Esophagus (tissue), 2 donors: Measurements from ENCODE around the gene SCARF2. TPM values are rescaled to one million over a fixed set of nuclear protein-coding genes. Genes with fewer than 3 reads are reported as not detected.
A peak's percentile ranks its signal among the peaks of the same experiment; 100 is the strongest.

Experiments used
- H3K27ac ChIP-seq, 2 donors: one replicate each; pipeline ENCODE4 v1.5.1; 2013; ENCODE audit warnings: low read depth in 2 of 2, mild to moderate bottlenecking in 2 of 2, inconsistent platforms in 1 of 2, low read length in 1 of 2, moderate library complexity in 1 of 2
- H3K27me3 ChIP-seq, 2 donors: one replicate each; pipeline ENCODE4 v1.6.1; 2013; ENCODE audit warnings: low read length in 2 of 2, control low read depth in 1 of 2, mild to moderate bottlenecking in 1 of 2; ENCODE audit not compliant: insufficient read depth in 2 of 2, control insufficient read depth in 1 of 2
- H3K36me3 ChIP-seq, 2 donors: one replicate each; pipeline ENCODE4 v1.6.1; 2013; ENCODE audit warnings: low read length in 1 of 2; ENCODE audit not compliant: control insufficient read depth in 2 of 2, insufficient read depth in 2 of 2
- H3K4me1 ChIP-seq, 2 donors: one replicate each; pipeline ENCODE4 v1.6.1; 2013; ENCODE audit warnings: low read length in 1 of 2; ENCODE audit not compliant: control insufficient read depth in 2 of 2, insufficient read depth in 2 of 2
- H3K4me3 ChIP-seq, 2 donors: one replicate each; pipeline ENCODE4 v1.5.1; 2013; ENCODE audit warnings: low read length in 2 of 2, mild to moderate bottlenecking in 2 of 2, low read depth in 1 of 2, moderate library complexity in 1 of 2
- H3K9me3 ChIP-seq, 2 donors: one replicate each; pipeline ENCODE4 v1.6.1; 2013; ENCODE audit warnings: mild to moderate bottlenecking in 2 of 2, low read depth in 1 of 2, low read length in 1 of 2, moderate library complexity in 1 of 2; ENCODE audit not compliant: control insufficient read depth in 2 of 2, insufficient read depth in 1 of 2
- WGBS, 2 donors: extraction: QIAGEN DNeasy Blood & Tissue Kit; methylation state at CpG; one replicate each; pipeline ENCODE4 v1.1.7; 2013; 5-methylcytosine and 5-hydroxymethylcytosine counted together
- polyA plus RNA-seq, 2 donors: library from polyadenylated mRNA; stranded (reverse); fragments of 200-250 nt; gene quantifications; one replicate each; pipeline ENCODE4 v1.2.3, GENCODE V29; 2013
- donor health status: healthy with polysubstance abuse.
- donor health status: Bipolar disorder and iron deficiency.

SCARF2 gene
- polyA plus RNA-seq, 2 donors, result 0.57 to 1.0 TPM

DNA sequence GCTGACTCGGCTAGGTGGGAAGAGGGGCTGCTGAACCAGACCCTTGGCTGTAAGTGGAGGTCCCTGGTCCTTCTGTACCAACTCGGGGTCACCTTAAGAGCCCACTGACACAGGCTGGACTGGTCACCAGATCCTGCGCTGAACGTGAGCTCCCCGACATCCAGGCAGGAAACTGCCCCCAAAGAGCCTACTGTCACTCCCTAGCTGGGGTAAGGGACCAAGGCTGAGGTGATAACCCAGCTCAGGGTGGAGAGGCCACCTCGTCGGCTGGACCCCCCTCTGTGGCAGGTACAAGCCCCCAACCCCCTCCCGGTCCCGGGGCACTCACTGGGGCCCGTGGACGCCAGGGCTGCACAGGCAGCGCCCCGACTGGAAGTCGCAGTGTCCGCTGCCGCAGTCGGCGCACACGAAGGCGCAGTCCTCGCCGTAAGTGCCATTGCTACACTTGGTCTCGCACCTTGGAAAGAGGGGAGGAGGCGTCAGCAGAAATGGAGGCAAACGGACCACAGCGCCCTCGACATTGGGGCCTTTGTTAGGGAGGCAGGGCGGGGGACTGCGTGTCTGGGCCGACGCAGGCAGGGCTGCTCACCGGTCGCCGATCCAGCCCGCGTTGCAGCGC is 7.4 kb downstream of the SCARF2 start:
- Histone ChIP-seq H3K36me3 (no peaks in the 10 kb centered on the region), H3K27ac (no peak overlapping the region), H3K27me3 (peaks cover 3 to 11% of the 10 kb centered on the region in 2 donors), H3K4me3 (peak overlapping the region; percentile 24 to 41), H3K9me3 (no peaks in the 10 kb centered on the region), H3K4me1 (peaks cover 5 to 34% of the 10 kb centered on the region in 2 donors)
- 34 to 37% methylated on average over 37 of the region's 37 CpGs for WGBS, 2 donors

DNA sequence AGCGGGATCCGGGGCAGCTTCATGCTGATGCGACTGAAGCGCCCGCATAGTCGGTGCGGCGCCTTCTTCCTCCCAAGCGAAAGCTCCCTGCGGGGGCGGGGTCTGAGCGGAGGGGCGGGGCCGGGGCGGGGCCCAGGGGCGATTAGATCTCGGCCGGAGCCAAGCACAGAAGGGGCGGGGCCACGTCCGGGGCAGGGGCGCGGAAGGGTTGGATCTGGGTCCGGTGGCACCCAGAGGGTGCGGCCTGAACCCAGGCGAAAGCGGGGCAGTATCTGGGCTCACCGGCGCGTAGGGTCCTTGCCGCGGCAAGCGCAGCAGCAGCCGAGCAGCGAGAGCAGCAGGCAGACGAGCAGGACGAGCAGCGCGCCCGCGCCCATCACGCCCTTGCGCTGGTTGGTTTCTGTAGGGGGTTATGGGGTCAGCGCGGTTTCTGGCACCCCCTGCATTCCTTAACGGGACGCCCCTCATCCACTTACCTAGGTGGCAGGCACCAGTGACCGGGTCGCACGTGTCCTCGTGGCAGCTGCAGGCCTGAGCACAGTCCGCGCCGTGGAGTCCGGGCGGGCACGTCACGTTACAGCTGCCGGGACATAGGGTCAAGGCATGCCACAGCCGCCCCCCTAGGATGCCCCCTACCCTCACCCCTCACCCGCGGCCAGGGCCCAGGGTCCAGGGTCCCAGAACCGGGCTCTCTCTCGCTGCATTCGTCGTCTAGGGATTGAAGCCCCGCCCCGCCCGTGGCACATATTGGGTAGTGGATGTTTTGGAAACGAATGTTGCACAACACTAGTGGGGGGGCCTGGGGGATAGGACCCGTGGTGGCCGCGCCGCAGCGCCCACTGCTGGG is 8.1 kb downstream of the SCARF2 start:
- Histone ChIP-seq H3K36me3 (no peaks in the 10 kb centered on the region), H3K4me3 (peak overlapping the region; percentile 41), H3K27me3 (peaks cover 3 to 11% of the 10 kb centered on the region in 2 donors), H3K4me1 (peaks cover 5 to 39% of the 10 kb centered on the region in 2 donors), H3K27ac (no peak overlapping the region), H3K9me3 (no peaks in the 10 kb centered on the region)
- WGBS, 2 donors, result 19 to 28% methylated on average over 74 to 75 of the region's 75 CpGs

- H3K9me3 ChIP-seq, result peaks cover 0 to 3% of the 10 kb centered on the region in 2 donors
- 55 to 60% methylated on average over 23 of the region's 23 CpGs for WGBS, 2 donors
- peaks cover 5 to 39% of the 10 kb centered on the region in 2 donors for H3K4me1 ChIP-seq
- peaks cover 1 to 11% of the 10 kb centered on the region in 2 donors for H3K27me3 ChIP-seq
- peak overlapping the region; percentile 17 to 41 for H3K4me3 ChIP-seq
- H3K36me3 ChIP-seq, result no peaks in the 10 kb centered on the region
- H3K27ac ChIP-seq, result no peak overlapping the region
Measured at GRCh38 chr22:20428496-20429253, 8.9 kb downstream of the SCARF2 start.

DNA sequence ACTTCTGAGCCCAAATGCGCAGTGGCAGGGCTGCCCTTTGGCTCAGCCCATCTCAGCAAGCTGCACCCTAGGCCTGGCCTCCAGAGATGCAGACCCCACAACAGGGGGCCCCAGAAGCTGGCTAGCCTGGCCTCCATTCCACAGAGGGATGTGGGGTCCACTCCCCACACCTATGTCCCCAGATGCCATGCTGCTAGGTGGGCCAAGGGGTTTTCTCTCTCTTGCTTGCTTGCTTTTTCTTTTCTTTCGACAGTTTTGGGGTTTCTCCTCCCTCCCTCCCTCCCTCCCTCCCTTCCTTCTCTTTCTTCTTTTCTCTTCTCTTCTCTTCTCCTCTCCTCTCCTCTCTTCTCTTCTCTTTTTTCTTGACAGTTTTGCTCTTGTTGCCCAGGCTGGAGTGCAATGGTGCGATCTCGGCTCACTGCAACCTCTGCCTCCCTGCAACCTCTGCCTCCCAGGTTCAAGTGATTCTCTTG is 9.6 kb downstream of the SCARF2 start:
- WGBS, 2 donors, result 91 to 95% methylated on average over 4 of the region's 4 CpGs
- Histone ChIP-seq H3K4me1 (peaks cover 5 to 39% of the 10 kb centered on the region in 2 donors), H3K36me3 (no peaks in the 10 kb centered on the region), H3K4me3 (no peak overlapping the region), H3K27ac (no peak overlapping the region), H3K27me3 (peaks cover 0 to 9% of the 10 kb centered on the region in 2 donors), H3K9me3 (peaks cover 0 to 3% of the 10 kb centered on the region in 2 donors)

DNA sequence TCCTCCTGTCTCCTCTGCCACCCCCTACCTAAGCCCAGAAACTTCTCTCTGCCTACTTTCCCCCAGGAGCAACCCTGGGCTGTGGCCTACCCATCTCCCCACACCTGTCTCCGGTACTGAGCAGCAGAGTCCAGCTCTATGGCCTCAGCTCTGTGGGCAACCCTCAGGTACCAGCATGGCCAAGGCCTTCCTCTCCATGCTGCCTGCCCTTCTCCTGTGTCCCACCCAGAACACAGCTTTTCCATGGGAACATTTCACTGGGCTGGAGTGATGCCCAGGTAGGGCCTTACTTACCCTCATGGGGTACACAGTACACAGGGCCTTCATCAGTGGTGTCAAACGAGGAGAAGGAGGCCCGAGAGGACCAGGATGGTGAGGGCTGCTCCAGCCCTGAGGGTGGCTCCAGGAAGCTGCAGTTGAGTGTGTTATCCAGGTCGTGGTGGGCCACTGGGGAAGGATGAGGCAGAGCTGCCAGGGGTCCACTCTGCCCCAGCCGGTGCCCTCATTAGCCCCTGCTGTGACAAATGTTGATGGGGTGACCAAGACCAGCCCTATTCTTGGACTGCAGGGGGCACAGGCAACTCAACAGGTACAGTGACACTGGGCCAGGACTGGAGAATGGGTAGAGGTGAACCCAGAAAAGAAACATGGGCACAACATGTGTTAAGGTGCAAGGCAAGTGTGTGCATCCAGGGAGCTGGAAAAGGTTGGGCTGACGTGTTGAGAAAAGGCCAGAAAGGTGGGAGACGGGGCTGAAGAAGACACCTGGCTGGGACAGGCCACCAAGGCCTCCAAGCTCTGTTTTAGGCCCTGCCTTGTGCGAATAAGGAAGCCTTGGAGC is 10.3 kb downstream of the SCARF2 start:
- Histone ChIP-seq H3K4me1 (peaks cover 7 to 38% of the 10 kb centered on the region in 2 donors), H3K27me3 (peaks cover 0 to 9% of the 10 kb centered on the region in 2 donors), H3K36me3 (no peaks in the 10 kb centered on the region), H3K4me3 (no peak overlapping the region), H3K9me3 (peaks cover 0 to 3% of the 10 kb centered on the region in 2 donors), H3K27ac (no peak overlapping the region)
- 94% methylated on average over 8 of the region's 8 CpGs for WGBS, 2 donors

GRCh38 chr22:20426259-20426615 is 11.4 kb downstream of the SCARF2 start:
- 41 to 61% methylated on average over 12 of the region's 12 CpGs for WGBS, 2 donors
- Histone ChIP-seq H3K9me3 (peaks cover 0 to 3% of the 10 kb centered on the region in 2 donors), H3K4me1 (peaks cover 7 to 33% of the 10 kb centered on the region in 2 donors), H3K27ac (no peak overlapping the region), H3K27me3 (peaks cover 0 to under 1% of the 10 kb centered on the region in 2 donors), H3K36me3 (no peaks in the 10 kb centered on the region), H3K4me3 (peak overlapping the region in 1 of 2 donors; percentile 44)

DNA sequence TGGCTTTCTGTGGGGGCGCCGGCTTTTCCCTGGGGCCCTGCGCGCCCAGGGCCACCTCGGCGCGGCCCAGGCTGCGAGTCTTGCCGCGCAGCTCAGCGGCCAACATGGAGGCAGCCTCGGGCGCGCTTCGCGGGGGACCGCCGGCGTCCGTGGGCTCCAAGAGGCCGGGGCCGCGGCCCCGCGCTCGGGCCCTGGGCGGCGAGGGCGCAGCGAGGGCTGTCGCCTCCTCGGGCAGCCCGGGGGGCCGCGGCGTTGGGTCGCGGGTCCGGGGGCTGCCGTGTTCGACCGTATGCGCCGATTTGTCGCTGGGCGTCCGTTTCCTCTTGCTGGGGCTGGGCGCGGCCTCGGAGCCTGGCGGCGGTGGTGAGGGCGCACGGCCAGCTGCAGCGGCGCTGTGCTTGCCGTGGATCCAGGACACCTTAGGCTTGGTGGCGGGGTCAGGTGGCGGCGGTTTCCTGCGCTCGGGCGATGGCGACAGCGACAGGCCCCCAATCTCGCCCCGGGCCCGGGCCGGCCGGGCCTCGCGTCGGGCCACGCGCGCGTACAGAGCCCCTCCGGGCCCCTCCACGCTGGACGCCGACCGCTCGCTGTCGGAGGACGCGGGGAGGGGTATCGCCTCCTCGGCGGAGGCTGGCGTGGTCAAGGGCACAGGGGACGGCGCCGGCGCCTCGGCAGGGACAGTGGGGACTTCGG is 11.9 kb downstream of the SCARF2 start:
- Histone ChIP-seq H3K36me3 (no peaks in the 10 kb centered on the region), H3K27me3 (no peaks in the 10 kb centered on the region), H3K9me3 (peaks cover 0 to 3% of the 10 kb centered on the region in 2 donors), H3K4me1 (peaks cover 7 to 28% of the 10 kb centered on the region in 2 donors), H3K4me3 (peak overlapping the region; percentile 16 to 44), H3K27ac (peak overlapping the region in 1 of 2 donors; percentile 6)
- 32 to 34% methylated on average over 73 to 96 of the region's 96 CpGs for WGBS, 2 donors

GRCh38 chr22:20424932-20425565 is 12.6 kb downstream of the SCARF2 start:
- Histone ChIP-seq H3K36me3 (no peaks in the 10 kb centered on the region), H3K4me1 (peaks cover 7 to 21% of the 10 kb centered on the region in 2 donors), H3K27me3 (no peaks in the 10 kb centered on the region), H3K4me3 (peak overlapping the region; percentile 16 to 44), H3K9me3 (peaks cover 0 to 3% of the 10 kb centered on the region in 2 donors), H3K27ac (peak overlapping the region in 1 of 2 donors; percentile 6)
- whole genome bisulfite sequencing, 2 donors, result 39 to 52% methylated on average over 57 to 59 of the region's 59 CpGs
